ENCODE measurements around the gene NACC2.

DNA sequence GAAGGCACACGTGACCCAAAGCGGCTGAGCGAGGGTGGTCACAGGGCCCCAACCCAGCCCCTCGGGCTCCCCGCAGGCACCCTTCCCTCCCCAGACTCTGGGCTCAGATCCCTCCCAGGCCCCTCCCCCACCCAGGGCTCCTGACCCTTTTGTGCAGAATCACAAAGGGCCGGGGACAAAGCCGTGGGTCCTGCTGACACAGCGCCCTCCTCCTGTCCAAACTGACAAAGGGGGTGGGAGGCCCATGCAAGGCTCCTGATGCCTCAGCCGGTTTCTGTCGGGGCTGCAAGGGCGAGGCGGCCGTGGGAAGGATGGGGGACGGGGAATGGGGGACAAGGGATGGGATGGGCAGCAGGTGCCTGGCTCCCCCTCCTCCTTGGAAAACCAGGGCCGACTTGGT is 90.4 kb downstream of the NACC2 start:
- TF ChIP-seq, protein P1, sequence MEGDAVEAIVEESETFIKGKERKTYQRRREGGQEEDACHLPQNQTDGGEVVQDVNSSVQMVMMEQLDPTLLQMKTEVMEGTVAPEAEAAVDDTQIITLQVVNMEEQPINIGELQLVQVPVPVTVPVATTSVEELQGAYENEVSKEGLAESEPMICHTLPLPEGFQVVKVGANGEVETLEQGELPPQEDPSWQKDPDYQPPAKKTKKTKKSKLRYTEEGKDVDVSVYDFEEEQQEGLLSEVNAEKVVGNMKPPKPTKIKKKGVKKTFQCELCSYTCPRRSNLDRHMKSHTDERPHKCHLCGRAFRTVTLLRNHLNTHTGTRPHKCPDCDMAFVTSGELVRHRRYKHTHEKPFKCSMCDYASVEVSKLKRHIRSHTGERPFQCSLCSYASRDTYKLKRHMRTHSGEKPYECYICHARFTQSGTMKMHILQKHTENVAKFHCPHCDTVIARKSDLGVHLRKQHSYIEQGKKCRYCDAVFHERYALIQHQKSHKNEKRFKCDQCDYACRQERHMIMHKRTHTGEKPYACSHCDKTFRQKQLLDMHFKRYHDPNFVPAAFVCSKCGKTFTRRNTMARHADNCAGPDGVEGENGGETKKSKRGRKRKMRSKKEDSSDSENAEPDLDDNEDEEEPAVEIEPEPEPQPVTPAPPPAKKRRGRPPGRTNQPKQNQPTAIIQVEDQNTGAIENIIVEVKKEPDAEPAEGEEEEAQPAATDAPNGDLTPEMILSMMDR (IDR thresholded peaks at IDR 0.05 in 4 of 5, conservative IDR thresholded peaks at IDR 0.05 in 1 of 5) = no peak
- no peak for TF ChIP-seq POLR2A (IDR thresholded peaks at IDR 0.05)

All from gastrocnemius medialis (tissue), 4 donors.